ENCODE data around the gene EBF4.

DNA sequence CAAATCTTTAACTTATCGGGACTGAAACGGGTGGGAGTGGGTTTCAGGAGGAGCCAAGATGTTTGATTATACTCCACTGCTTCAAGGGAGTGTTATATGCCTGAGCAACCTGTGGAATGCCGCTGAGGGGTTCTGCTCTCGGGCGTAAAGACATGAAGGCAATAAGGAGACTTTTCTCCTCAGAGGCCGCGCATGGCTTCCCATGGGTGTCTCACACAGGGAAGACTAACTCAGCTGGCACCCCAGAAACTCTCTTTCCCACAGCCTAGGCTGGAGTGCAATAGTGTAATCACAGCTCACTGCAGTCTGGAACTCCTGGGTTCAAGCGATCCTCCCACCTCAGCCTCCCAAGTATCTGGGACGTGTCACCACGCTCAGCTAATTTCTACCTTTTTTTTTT, 117.1 kb downstream of the EBF4 start:
- TF ChIP-seq ZNF274 (IDR thresholded peaks at IDR 0.05; ENCODE audit: borderline replicate concordance, extremely low read depth, low read length) (no peak), CHD2 (IDR thresholded peaks at IDR 0.05; ENCODE audit: low read length) (no peak), SIN3A (conservative IDR thresholded peaks at IDR 0.05 in 1 of 2, IDR thresholded peaks at IDR 0.05 in 1 of 2; ENCODE audit: low read depth in 1 of 2, low read length in 2 of 2) (no peak), NRF1 (IDR thresholded peaks at IDR 0.05; ENCODE audit: low read depth, low read length) (no peak), POLR2A (IDR thresholded peaks at IDR 0.05; ENCODE audit: control extremely low read depth in 1 of 2, low read depth in 2 of 2, low read length in 2 of 2) (no peak), RFX5 (IDR thresholded peaks at IDR 0.05; ENCODE audit: borderline replicate concordance, low read depth, low read length) (no peak), POLR2AphosphoS5 (IDR thresholded peaks at IDR 0.05; ENCODE audit: low read depth, low read length) (no peak), POU5F1 (IDR thresholded peaks at IDR 0.05; ENCODE audit: low read depth, low read length) (no peak), ASH2L (IDR thresholded peaks at IDR 0.05; ENCODE audit: low read length) (no peak)
- TF ChIP-seq, protein P1, sequence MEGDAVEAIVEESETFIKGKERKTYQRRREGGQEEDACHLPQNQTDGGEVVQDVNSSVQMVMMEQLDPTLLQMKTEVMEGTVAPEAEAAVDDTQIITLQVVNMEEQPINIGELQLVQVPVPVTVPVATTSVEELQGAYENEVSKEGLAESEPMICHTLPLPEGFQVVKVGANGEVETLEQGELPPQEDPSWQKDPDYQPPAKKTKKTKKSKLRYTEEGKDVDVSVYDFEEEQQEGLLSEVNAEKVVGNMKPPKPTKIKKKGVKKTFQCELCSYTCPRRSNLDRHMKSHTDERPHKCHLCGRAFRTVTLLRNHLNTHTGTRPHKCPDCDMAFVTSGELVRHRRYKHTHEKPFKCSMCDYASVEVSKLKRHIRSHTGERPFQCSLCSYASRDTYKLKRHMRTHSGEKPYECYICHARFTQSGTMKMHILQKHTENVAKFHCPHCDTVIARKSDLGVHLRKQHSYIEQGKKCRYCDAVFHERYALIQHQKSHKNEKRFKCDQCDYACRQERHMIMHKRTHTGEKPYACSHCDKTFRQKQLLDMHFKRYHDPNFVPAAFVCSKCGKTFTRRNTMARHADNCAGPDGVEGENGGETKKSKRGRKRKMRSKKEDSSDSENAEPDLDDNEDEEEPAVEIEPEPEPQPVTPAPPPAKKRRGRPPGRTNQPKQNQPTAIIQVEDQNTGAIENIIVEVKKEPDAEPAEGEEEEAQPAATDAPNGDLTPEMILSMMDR (IDR thresholded peaks at IDR 0.05; ENCODE audit: control extremely low read depth in 1 of 3, insufficient read depth in 1 of 3, low read depth in 1 of 3, low read length in 3 of 3) = no peak
- TF ChIP-seq, protein P2, sequence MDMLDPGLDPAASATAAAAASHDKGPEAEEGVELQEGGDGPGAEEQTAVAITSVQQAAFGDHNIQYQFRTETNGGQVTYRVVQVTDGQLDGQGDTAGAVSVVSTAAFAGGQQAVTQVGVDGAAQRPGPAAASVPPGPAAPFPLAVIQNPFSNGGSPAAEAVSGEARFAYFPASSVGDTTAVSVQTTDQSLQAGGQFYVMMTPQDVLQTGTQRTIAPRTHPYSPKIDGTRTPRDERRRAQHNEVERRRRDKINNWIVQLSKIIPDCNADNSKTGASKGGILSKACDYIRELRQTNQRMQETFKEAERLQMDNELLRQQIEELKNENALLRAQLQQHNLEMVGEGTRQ (IDR thresholded peaks at IDR 0.05; ENCODE audit: low read length) = no peak

Data from H1 (cell line).